Measurements from ENCODE around the gene CETN2. TPM values are rescaled to one million over a fixed set of nuclear protein-coding genes. Genes with fewer than 3 reads are reported as not detected.

CETN2 gene
- total RNA-seq, 1 donor from 2014 or later: 25.0 TPM

DNA sequence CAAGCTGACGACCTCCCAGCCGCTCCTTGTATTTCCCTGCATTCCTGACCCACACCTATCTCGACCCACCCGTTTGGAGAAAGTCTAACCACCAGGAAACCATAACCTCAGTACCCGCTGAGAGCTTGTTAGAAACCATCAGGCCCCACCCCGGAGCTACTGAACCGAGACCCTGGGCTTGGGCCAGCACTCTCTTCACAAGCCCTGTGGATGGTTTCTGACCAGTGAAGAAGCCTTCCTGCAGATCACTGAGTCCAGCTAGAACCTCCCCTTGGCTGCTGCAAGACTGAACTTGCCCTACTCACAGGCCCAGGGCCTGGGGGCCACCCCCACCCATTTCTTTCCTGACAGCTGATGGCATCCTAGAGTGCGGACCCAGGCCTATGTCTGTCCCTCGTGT, 40.7 kb upstream of the CETN2 start:
- no peak for FAIRE-seq

DNA sequence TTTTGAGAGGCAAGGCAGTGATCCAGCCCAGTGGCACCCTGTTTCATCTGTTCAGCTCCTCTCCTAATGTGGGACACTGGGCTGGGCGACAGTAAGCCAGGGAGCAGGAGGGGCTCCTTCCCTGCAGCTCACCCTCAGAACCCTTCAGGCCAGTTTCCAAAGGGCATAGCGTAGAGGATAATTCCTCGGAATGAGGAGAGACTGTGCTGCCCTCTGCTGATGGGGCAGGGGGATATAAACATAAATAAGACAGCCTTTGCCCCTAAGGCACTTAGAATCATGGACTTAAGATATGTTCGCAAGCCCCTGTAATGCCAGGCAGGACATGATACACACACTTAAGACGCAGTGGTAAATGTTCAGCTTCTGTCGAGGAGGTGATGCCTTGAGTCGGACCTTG, 39.4 kb upstream of the CETN2 start:
- Histone ChIP-seq H3K4me3 (ENCODE audit: low read depth, low read length) (no peak overlapping the region), H3K36me3 (ENCODE audit: control insufficient read depth, insufficient read depth, low read length) (peaks cover 10% of the 10 kb centered on the region), H3K27me3 (ENCODE audit: control insufficient read depth, insufficient read depth, low read length) (no peaks in the 10 kb centered on the region)
- FAIRE-seq (no peak), DNase-seq (ENCODE audit: low read depth) (no peak)
- TF ChIP-seq, protein P1, sequence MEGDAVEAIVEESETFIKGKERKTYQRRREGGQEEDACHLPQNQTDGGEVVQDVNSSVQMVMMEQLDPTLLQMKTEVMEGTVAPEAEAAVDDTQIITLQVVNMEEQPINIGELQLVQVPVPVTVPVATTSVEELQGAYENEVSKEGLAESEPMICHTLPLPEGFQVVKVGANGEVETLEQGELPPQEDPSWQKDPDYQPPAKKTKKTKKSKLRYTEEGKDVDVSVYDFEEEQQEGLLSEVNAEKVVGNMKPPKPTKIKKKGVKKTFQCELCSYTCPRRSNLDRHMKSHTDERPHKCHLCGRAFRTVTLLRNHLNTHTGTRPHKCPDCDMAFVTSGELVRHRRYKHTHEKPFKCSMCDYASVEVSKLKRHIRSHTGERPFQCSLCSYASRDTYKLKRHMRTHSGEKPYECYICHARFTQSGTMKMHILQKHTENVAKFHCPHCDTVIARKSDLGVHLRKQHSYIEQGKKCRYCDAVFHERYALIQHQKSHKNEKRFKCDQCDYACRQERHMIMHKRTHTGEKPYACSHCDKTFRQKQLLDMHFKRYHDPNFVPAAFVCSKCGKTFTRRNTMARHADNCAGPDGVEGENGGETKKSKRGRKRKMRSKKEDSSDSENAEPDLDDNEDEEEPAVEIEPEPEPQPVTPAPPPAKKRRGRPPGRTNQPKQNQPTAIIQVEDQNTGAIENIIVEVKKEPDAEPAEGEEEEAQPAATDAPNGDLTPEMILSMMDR (IDR thresholded peaks at IDR 0.05; ENCODE audit: insufficient read depth, low read length, severe bottlenecking): no peak

More for the DNA sequence above, 40.7 kb upstream of the CETN2 start:
- Histone ChIP-seq H3K36me3 (ENCODE audit: control insufficient read depth, insufficient read depth, low read length) (peaks cover 8% of the 10 kb centered on the region), H3K27me3 (ENCODE audit: control insufficient read depth, insufficient read depth, low read length) (no peaks in the 10 kb centered on the region), H3K4me3 (ENCODE audit: low read depth, low read length) (no peak overlapping the region)
- DNase-seq (ENCODE audit: low read depth): no peak
- TF ChIP-seq, protein P1 (IDR thresholded peaks at IDR 0.05; ENCODE audit: insufficient read depth, low read length, severe bottlenecking): no peak

DNA sequence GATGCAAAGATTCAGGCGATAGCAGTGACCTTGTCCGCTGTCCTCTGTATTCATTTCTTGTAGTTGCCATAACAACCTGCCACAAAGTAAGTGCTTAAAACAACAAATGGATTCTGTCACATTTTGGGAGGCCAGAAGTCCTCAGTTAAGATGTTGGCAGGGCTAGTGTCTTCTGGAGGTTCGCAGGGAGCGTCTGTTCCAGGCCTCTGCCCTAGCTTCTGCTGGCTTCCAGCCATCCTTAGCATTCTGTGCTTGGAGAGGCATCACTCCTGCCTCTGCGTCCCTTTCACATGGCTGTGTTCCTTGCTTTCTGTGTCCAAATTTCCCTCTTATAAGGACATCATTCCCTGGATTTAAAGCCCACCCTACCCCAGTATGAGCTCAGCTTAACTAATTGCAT, 35.8 kb upstream of the CETN2 start:
- Histone ChIP-seq H3K4me3 (ENCODE audit: low read depth, low read length) (no peak overlapping the region), H3K27me3 (ENCODE audit: control insufficient read depth, insufficient read depth, low read length) (no peaks in the 10 kb centered on the region), H3K36me3 (ENCODE audit: control insufficient read depth, insufficient read depth, low read length) (peaks cover 11% of the 10 kb centered on the region)
- TF ChIP-seq, protein P1 (IDR thresholded peaks at IDR 0.05; ENCODE audit: insufficient read depth, low read length, severe bottlenecking): no peak
- FAIRE-seq: no peak
- no peak for DNase-seq (ENCODE audit: low read depth)

DNA sequence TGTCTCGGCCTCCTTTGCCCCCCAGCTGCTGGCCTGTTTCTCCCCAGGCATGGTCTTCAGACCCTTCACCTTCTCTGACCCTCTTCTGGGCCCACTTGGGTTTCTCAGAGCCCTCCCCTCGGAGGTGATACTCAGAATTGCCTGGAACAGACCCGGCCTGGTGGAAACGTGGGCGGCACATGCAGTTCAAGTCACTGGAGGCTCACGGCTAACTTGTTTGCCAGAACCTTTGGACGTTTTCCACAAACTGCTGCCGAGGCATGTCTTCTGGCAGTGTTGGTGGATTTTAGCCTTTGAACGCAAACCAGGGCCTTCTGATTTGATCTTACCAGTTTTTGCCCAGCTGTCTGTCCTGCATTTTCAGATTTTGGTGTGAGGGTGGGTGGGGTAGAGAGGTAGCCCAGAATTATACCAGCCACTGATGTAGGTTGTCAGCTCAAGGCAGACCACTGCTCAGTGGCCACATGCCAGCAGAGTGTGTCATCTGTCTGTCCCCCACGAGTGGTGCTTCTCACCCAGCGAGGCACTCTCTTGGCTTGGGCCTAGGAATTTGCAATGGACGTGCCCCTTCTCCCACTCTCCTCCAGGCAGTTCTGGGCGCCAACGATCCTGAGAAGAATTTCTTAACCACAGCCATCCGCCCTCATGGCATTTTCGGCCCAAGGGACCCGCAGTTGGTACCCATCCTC, 34.8 kb upstream of the CETN2 start:
- H3K36me3 ChIP-seq (ENCODE audit: control insufficient read depth, insufficient read depth, low read length): peaks cover 11% of the 10 kb centered on the region
- FAIRE-seq (no peak), DNase-seq (ENCODE audit: low read depth) (no peak)
- no peak overlapping the region for H3K4me3 ChIP-seq (ENCODE audit: low read depth, low read length)
- TF ChIP-seq, protein P1 (IDR thresholded peaks at IDR 0.05; ENCODE audit: insufficient read depth, low read length, severe bottlenecking): no peak
- H3K27me3 ChIP-seq (ENCODE audit: control insufficient read depth, insufficient read depth, low read length): no peaks in the 10 kb centered on the region

DNA sequence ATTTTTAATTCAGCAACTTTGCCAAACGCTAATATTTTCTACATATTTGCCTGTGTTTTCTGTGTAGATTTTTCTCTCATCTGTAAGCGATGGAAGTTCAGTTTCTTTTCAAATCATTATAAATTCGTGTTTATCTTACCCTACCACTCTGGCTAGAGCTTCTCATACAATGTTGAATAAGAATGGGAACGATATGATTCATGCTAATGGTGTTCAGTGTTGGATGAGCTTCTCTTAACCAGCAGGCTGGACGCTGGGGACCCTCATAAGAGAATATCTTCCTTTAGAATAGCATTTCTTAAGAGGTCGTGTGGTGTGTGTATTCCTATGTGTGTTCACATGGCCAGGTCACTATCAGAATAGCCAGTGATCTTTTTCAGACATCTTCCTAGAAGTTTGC, 31.3 kb upstream of the CETN2 start:
- TF ChIP-seq, protein P1 (IDR thresholded peaks at IDR 0.05; ENCODE audit: insufficient read depth, low read length, severe bottlenecking): no peak
- peaks cover 8% of the 10 kb centered on the region for H3K36me3 ChIP-seq (ENCODE audit: control insufficient read depth, insufficient read depth, low read length)
- no peak overlapping the region for H3K4me3 ChIP-seq (ENCODE audit: low read depth, low read length)
- H3K27me3 ChIP-seq (ENCODE audit: control insufficient read depth, insufficient read depth, low read length): no peaks in the 10 kb centered on the region
- FAIRE-seq (no peak), DNase-seq (ENCODE audit: low read depth) (no peak)

DNA sequence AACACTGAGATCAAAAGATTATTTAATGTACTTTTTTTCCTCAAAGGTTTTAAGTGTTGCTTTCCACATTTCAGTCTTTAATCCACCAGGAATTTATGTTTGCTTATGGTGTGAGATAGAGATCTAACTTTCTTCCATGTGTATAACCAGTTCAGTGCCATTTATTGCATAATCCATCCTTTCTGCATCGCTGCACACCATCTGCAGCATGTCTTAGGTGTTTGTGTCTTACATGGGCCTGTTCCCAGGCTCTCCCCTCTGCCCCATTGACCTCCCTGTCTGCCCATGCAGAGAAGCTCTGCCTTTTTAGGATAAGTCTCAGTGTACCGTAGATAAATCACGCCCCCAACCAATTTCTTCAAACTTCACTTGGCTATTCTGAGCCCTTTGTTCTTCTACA, 30.6 kb upstream of the CETN2 start:
- H3K36me3 ChIP-seq (ENCODE audit: control insufficient read depth, insufficient read depth, low read length): peaks cover 8% of the 10 kb centered on the region
- no peaks in the 10 kb centered on the region for H3K27me3 ChIP-seq (ENCODE audit: control insufficient read depth, insufficient read depth, low read length)
- FAIRE-seq (no peak), DNase-seq (ENCODE audit: low read depth) (no peak)
- H3K4me3 ChIP-seq (ENCODE audit: low read depth, low read length): no peak overlapping the region
- TF ChIP-seq, protein P1 (IDR thresholded peaks at IDR 0.05; ENCODE audit: insufficient read depth, low read length, severe bottlenecking): no peak
